Smooth muscle cell (in vitro differentiated cells): Measurements from ENCODE around the gene IFITM2. TPM values are rescaled to one million over a fixed set of nuclear protein-coding genes. Genes with fewer than 3 reads are reported as not detected.

ENCODE experiments used
- DNase-seq: peaks from one replicate; lab custom pipeline; 2025; ENCODE audit not compliant: unreplicated experiment; lab: John Stamatoyannopoulos, UW
- H2AFZ ChIP-seq: fragments of 200-600 bp; sonication (generic); 2 replicates; pipeline ENCODE4 v1.6.0; 2016; ENCODE audit warnings: antibody characterized with exemption, low read depth, mild to moderate bottlenecking
- H3F3A ChIP-seq: fragments of 200-600 bp; sonication (generic); 2 replicates; pipeline ENCODE4 v1.6.0; 2017; ENCODE audit warnings: antibody characterized with exemption, low read depth
- H3K27ac ChIP-seq: fragments of 200-600 bp; sonication (generic); 2 replicates; pipeline ENCODE4 v1.5.1; 2016; ENCODE audit warnings: low read depth, mild to moderate bottlenecking
- H3K27me3 ChIP-seq: fragments of 200-600 bp; sonication (generic); 2 replicates; pipeline ENCODE4 v1.6.1; 2016; ENCODE audit warnings: low read depth, mild to moderate bottlenecking
- H3K36me3 ChIP-seq: fragments of 200-600 bp; sonication (generic); 2 replicates; pipeline ENCODE4 v1.5.1; 2016; ENCODE audit warnings: low read depth
- H3K4me1 ChIP-seq: fragments of 200-600 bp; sonication (generic); 2 replicates; pipeline ENCODE4 v1.5.1; 2016; ENCODE audit warnings: low read depth
- H3K4me2 ChIP-seq: fragments of 200-600 bp; sonication (generic); 2 replicates; pipeline ENCODE4 v1.6.0; 2016; ENCODE audit warnings: mild to moderate bottlenecking
- H3K4me3 ChIP-seq: fragments of 200-600 bp; sonication (generic); 2 replicates; pipeline ENCODE4 v1.5.1; 2016; ENCODE audit warnings: mild to moderate bottlenecking
- H3K79me2 ChIP-seq: fragments of 200-600 bp; sonication (generic); 2 replicates; pipeline ENCODE4 v1.6.0; 2016; ENCODE audit warnings: low read depth, mild to moderate bottlenecking
- H3K9ac ChIP-seq: fragments of 200-600 bp; sonication (generic); 2 replicates; pipeline ENCODE4 v1.6.0; 2016; ENCODE audit warnings: low read depth
- H3K9me3 ChIP-seq: fragments of 200-600 bp; sonication (generic); replicated peaks from 2 replicates; pipeline ENCODE4 v1.5.1; 2016; ENCODE audit warnings: low read depth
- H4K20me1 ChIP-seq: fragments of 200-600 bp; sonication (generic); 2 replicates; pipeline ENCODE4 v1.6.0; 2016; ENCODE audit warnings: low read depth
- CTCF ChIP-seq: fragments of 200-600 bp; sonication (generic); IDR thresholded peaks from 2 replicates; pipeline ENCODE4 v1.5.1; 2017; ENCODE audit warnings: borderline replicate concordance, mild to moderate bottlenecking, antibody characterized with exemption; ENCODE audit not compliant: insufficient read depth, poor library complexity, severe bottlenecking
- WGBS: methylation state at CpG from one replicate; pipeline ENCODE4 v1.1.7; 2016; ENCODE audit warnings: low lambda C conversion rate; 5-methylcytosine and 5-hydroxymethylcytosine counted together
- polyA plus RNA-seq: library from polyadenylated mRNA; unstranded; fragments of >200 nt; fragmentation: Nextera tagmentation; extraction: Ambion mirVana; gene quantifications from 2 replicates; pipeline ENCODE4 v1.2.1, GENCODE V29; 2016
- total RNA-seq: library from RNA; depleted of rRNA; stranded (reverse); fragments of >200 nt; gene quantifications from 2 replicates; pipeline ENCODE4 v1.2.3, GENCODE V29; 2014

The IFITM2 gene
- total and polyA plus RNA-seq, 2 experiments from 2014 or later, result 210 to 1,486 TPM

- peaks cover 4% of the 10 kb centered on the region for H3K27me3 ChIP-seq
- peaks cover 6% of the 10 kb centered on the region for H3F3A ChIP-seq
- H3K9me3 ChIP-seq, result no peaks in the 10 kb centered on the region
- no peak for DNase-seq
- H3K4me2 ChIP-seq, result no peak overlapping the region
- H3K27ac ChIP-seq, result no peak overlapping the region
- 51% methylated on average over 5 of the region's 5 CpGs for WGBS
- H2AFZ ChIP-seq, result no peak overlapping the region
- no peaks in the 10 kb centered on the region for H3K79me2 ChIP-seq
- TF ChIP-seq CTCF, result no peak
- H3K9ac ChIP-seq, result no peak overlapping the region
- H4K20me1 ChIP-seq, result no peaks in the 10 kb centered on the region
- no peak overlapping the region for H3K4me3 ChIP-seq
- H3K36me3 ChIP-seq, result no peaks in the 10 kb centered on the region
- H3K4me1 ChIP-seq, result peaks cover 18% of the 10 kb centered on the region
These were observed 33.2 kb downstream of the IFITM2 start for GRCh38 chr11:340539-341512.

GRCh38 chr11:342328-342727, 34.7 kb downstream of the IFITM2 start:
- 86% methylated on average over 3 of the region's 3 CpGs for WGBS
- peak overlapping the region; percentile 82 for H2AFZ ChIP-seq

GRCh38 chr11:344836-345578, 37.4 kb downstream of the IFITM2 start:
- H3K4me3 ChIP-seq, result no peak overlapping the region
- peaks cover 6% of the 10 kb centered on the region for H3F3A ChIP-seq
- no peak for DNase-seq
- no peaks in the 10 kb centered on the region for H3K9me3 ChIP-seq
- no peak overlapping the region for H3K4me2 ChIP-seq
- no peaks in the 10 kb centered on the region for H4K20me1 ChIP-seq
- no peak overlapping the region for H3K27ac ChIP-seq
- WGBS, result 95% methylated on average over 11 of the region's 11 CpGs
- no peak overlapping the region for H3K9ac ChIP-seq
- no peak for TF ChIP-seq CTCF
- H3K79me2 ChIP-seq, result no peaks in the 10 kb centered on the region
- peaks cover 5% of the 10 kb centered on the region for H3K4me1 ChIP-seq
- no peaks in the 10 kb centered on the region for H3K27me3 ChIP-seq
- no peak overlapping the region for H2AFZ ChIP-seq
- no peaks in the 10 kb centered on the region for H3K36me3 ChIP-seq

More at GRCh38 chr11:342328-342727, 34.7 kb downstream of the IFITM2 start:
- no peaks in the 10 kb centered on the region for H4K20me1 ChIP-seq
- H3K4me2 ChIP-seq, result no peak overlapping the region
- peaks cover 6% of the 10 kb centered on the region for H3F3A ChIP-seq
- no peak for DNase-seq
- H3K9ac ChIP-seq, result no peak overlapping the region
- H3K27ac ChIP-seq, result peak overlapping the region; percentile 8
- TF ChIP-seq CTCF, result no peak
- H3K9me3 ChIP-seq, result no peaks in the 10 kb centered on the region
- H3K36me3 ChIP-seq, result no peaks in the 10 kb centered on the region
- H3K27me3 ChIP-seq, result peaks cover 4% of the 10 kb centered on the region
- H3K4me3 ChIP-seq, result no peak overlapping the region
- peaks cover 5% of the 10 kb centered on the region for H3K4me1 ChIP-seq
- no peaks in the 10 kb centered on the region for H3K79me2 ChIP-seq
